GM12872 (cell line): ENCODE data around the gene KCNK2.

Source experiments
- CTCF ChIP-seq: IDR thresholded peaks from 3 replicates; pipeline ENCODE4 v1.5.1; 2011; ENCODE audit warnings: low read depth, mild to moderate bottlenecking, low read length, moderate library complexity; ENCODE audit not compliant: insufficient read depth

KCNK2 gene

GRCh38 chr1:215226757-215227156 lies 144.2 kb downstream of the KCNK2 start:
- TF ChIP-seq CTCF: no peak

GRCh38 chr1:215228193-215228592 lies 145.7 kb downstream of the KCNK2 start:
- TF ChIP-seq CTCF: no peak

DNA sequence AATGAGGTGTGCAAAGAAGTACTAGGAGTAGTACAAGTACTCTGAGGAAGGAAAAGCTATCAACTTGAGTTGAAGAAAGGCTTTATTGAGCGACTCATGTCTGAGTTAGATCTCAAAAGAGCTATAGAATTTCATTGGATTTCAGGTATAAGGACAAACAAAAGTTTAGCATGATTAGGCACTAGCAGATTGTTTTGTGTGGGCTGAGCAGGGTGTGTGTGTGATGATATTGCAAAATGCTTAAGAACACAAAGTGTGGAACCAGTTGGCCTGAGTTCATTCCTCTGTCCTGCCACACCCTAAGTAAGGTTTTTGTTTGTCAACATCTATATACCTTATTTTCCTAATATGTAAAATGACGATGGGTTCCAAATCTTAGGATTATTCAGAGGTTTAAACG lies 158.9 kb downstream of the KCNK2 start:
- no peak for TF ChIP-seq CTCF

DNA sequence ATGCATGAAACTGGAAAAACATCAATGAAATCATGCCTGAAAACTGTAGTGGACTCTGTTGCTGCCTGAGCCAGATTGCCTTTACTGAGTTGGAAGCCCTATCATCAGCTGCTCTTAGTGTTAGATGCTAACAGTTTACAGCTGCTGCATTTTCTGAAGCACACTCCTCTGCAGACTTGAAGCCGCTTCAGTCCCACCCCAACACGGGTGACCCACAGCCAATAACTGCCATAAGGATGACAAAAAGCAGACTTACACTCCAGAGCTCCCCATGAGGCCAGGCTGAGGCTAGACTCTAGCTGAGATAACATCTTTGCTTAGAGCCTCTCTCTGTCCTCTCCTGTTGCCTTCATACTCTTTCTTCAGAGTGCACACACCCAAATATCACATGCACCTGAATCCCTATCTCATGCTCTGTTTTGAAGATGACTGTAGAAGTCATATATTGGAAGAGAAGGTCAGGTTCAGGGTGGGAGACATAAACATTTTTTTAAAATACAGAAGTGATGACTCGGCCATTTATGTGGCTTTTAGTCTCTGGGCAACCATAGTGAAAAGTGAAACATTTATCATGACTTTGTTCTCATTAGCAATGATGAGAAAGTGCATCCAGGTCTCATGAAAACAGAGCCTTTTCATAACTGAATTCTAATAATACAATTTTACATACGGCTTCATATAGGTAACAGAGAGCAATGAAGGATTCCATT lies 161.0 kb downstream of the KCNK2 start:
- no peak for TF ChIP-seq CTCF

- no peak for TF ChIP-seq CTCF
These were observed 168.4 kb downstream of the KCNK2 start for GRCh38 chr1:215250913-215251312.

GRCh38 chr1:215251428-215251827 lies 168.9 kb downstream of the KCNK2 start:
- no peak for TF ChIP-seq CTCF

GRCh38 chr1:215252164-215252563 lies 169.6 kb downstream of the KCNK2 start:
- no peak for TF ChIP-seq CTCF
